ENCODE measurements around the gene CNTN2. TPM values are rescaled to one million over a fixed set of nuclear protein-coding genes. Genes with fewer than 3 reads are reported as not detected.

CNTN2 gene
- total RNA-seq, 1 experiment from 2014 or later = not detected

DNA sequence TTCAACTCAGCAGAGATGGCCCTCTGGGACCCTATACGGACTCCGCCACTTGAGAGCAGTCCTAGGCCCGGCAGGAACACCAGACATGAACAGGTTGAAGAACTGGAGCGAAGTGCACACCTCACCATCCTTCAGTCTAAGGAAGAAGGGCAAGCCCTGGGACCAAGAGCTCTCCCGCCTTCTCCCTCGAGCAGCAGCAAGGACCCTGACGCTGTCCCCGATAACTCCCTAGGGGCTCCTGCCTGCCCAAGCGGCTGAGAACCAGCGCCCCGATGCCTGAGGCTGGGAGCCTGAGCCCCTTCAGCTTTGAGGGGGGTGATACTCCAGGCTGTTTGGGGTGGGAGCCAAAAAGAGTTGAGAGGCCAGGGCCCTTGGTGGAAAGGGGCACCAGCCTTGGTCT lies 31.1 kb downstream of the CNTN2 start:
- in situ Hi-C loops (cut with HindIII; ENCODE audit: low pct_unique_long_range_greater_than_20kb, low sequenced_read_pairs) (no loop called here), intact Hi-C loops (cut with micrococcal nuclease; ENCODE audit: unreplicated experiment) (no loop called here)
- Histone ChIP-seq H3K4me3 (ENCODE audit: low read depth in 2 of 2, low read length in 2 of 2) (no peak overlapping the region), H3K4me1 (ENCODE audit: control insufficient read depth, insufficient read depth, low read length) (no peaks in the 10 kb centered on the region), H3K27me3 (ENCODE audit: control insufficient read depth, insufficient read depth, low read length) (no peaks in the 10 kb centered on the region), H3K9me3 (ENCODE audit: control insufficient read depth, insufficient read depth, low read depth, low read length) (no peaks in the 10 kb centered on the region), H3K27ac (ENCODE audit: low read length) (no peak overlapping the region), H3K36me3 (ENCODE audit: control insufficient read depth, insufficient read depth, low read length) (no peaks in the 10 kb centered on the region)
- ChIA-PET POLR2A (no interaction called here), CTCF (no interaction called here)
- ATAC-seq (no peak), DNase-seq (ENCODE audit: low read depth, low spot score) (no peak)
- no TSS peak for BruUV-seq (replicated peaks)
- TF ChIP-seq CTCF (IDR thresholded peaks at IDR 0.05) (no peak), TCF7L2 (IDR thresholded peaks at IDR 0.05; ENCODE audit: low read depth, low read length) (no peak), REST (IDR thresholded peaks at IDR 0.05; ENCODE audit: insufficient read depth in 1 of 2, low read depth in 2 of 2, low read length in 1 of 2) (no peak), POLR2AphosphoS5 (IDR thresholded peaks at IDR 0.05; ENCODE audit: low read depth, low read length) (no peak), SIN3A (IDR thresholded peaks at IDR 0.05; ENCODE audit: borderline replicate concordance, insufficient read depth, low read depth, low read length) (no peak)

DNA sequence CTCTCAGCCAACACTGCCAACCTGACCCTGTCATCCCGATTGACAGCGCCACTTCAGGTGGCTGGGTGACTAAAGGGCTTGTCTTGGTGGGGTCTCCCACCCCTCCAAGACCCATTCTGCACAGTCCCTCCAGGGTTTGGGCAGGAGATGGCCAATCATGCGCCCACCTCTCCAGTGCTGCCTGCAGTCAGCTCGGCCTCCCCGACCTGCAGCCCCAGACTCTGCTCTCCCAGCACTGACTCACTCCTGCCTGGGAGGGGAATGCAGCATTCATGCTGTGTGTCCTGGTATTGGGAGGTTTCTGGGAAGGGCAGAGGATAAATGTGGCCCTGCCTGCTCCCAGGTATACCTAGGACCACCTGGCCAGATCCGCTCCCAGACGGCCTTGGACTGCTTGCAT lies 31.5 kb downstream of the CNTN2 start:
- intact Hi-C loops (cut with micrococcal nuclease; ENCODE audit: unreplicated experiment) (no loop called here), in situ Hi-C loops (cut with HindIII; ENCODE audit: low pct_unique_long_range_greater_than_20kb, low sequenced_read_pairs) (no loop called here)
- ATAC-seq (no peak), DNase-seq (ENCODE audit: low read depth, low spot score) (no peak)
- Histone ChIP-seq H3K4me1 (ENCODE audit: control insufficient read depth, insufficient read depth, low read length) (no peaks in the 10 kb centered on the region), H3K4me3 (ENCODE audit: low read depth in 2 of 2, low read length in 2 of 2) (no peak overlapping the region), H3K9me3 (ENCODE audit: control insufficient read depth, insufficient read depth, low read depth, low read length) (no peaks in the 10 kb centered on the region), H3K27ac (ENCODE audit: low read length) (no peak overlapping the region), H3K27me3 (ENCODE audit: control insufficient read depth, insufficient read depth, low read length) (no peaks in the 10 kb centered on the region), H3K36me3 (ENCODE audit: control insufficient read depth, insufficient read depth, low read length) (no peaks in the 10 kb centered on the region)
- POLR2A ChIA-PET = no interaction called here
- TF ChIP-seq REST (IDR thresholded peaks at IDR 0.05; ENCODE audit: insufficient read depth in 1 of 2, low read depth in 2 of 2, low read length in 1 of 2) (no peak), POLR2AphosphoS5 (IDR thresholded peaks at IDR 0.05; ENCODE audit: low read depth, low read length) (no peak), TCF7L2 (IDR thresholded peaks at IDR 0.05; ENCODE audit: low read depth, low read length) (no peak), SIN3A (IDR thresholded peaks at IDR 0.05; ENCODE audit: borderline replicate concordance, insufficient read depth, low read depth, low read length) (no peak), CTCF (IDR thresholded peaks at IDR 0.05) (no peak)
- no TSS peak for BruUV-seq (replicated peaks)
- CTCF ChIA-PET = interaction anchor here (0.9 to 1.8 kb wide), 2 partner anchors 13 to 85 kb away, joined by 4 to 7 read pairs; no protein-coding TSS in a partner anchor

Data from Panc1 (cell line).